ENCODE measurements around the gene EIF3M. TPM values are rescaled to one million over a fixed set of nuclear protein-coding genes. Genes with fewer than 3 reads are reported as not detected.
"Not testable (repeated sequence)": the region's sequence is repeated elsewhere in the genome, so short reads cannot be mapped to it uniquely, and the experiment has no call there.

Gene EIF3M
- total and polyA plus RNA-seq, 9 donors, result 306 to 374 (median 346) TPM

DNA sequence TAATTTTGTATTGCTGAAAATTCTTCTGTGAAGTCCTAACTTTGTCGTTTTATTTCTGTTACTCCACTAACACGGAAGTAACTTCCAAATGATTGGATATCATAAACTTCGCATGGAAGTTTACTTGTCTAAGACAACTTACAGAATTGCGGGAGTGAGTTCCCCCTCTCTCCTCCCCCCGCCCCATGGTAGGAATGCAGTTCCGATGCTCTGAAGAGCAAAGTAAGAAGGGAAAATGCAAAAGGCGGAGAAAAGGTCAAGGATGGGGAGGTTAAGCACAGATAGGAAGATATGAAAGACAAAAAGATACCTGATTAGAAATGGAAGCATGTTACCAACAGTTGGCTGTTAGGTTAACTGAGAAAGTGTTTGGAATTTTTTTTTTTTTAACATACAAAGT lies 1.3 kb downstream of the EIF3M start:
- H3K9me3 ChIP-seq (replicated peaks; ENCODE audit: control insufficient read depth, low read depth, low read length), result peaks cover 3% of the 10 kb centered on the region
- peaks cover 3% of the 10 kb centered on the region for H3K4me1 ChIP-seq (ENCODE audit: control insufficient read depth, insufficient read depth, low read length)
- peak overlapping the region; percentile 90 for H3K4me3 ChIP-seq (ENCODE audit: low read length)
- H3K27me3 ChIP-seq (ENCODE audit: control insufficient read depth, insufficient read depth, low read length), result no peaks in the 10 kb centered on the region
- peaks cover 15% of the 10 kb centered on the region for H3K36me3 ChIP-seq (ENCODE audit: control insufficient read depth, insufficient read depth, low read length)
- H3K27ac ChIP-seq (ENCODE audit: low read length), result no peak overlapping the region
- no CpG with 5 or more reads among the region's 7 CpGs for WGBS (ENCODE audit: insufficient coverage)
- DNase-seq, result no peak

- DNase-seq, result no peak
- WGBS (ENCODE audit: insufficient coverage), result 87% methylated on average over 3 of the region's 4 CpGs
- no peak overlapping the region for H3K27ac ChIP-seq (ENCODE audit: low read length)
- H3K36me3 ChIP-seq (ENCODE audit: control insufficient read depth, insufficient read depth, low read length), result peaks cover 23% of the 10 kb centered on the region
- peaks cover 3% of the 10 kb centered on the region for H3K4me1 ChIP-seq (ENCODE audit: control insufficient read depth, insufficient read depth, low read length)
- H3K27me3 ChIP-seq (ENCODE audit: control insufficient read depth, insufficient read depth, low read length), result no peaks in the 10 kb centered on the region
- no peak overlapping the region for H3K4me3 ChIP-seq (ENCODE audit: low read length)
- peaks cover 3% of the 10 kb centered on the region for H3K9me3 ChIP-seq (replicated peaks; ENCODE audit: control insufficient read depth, low read depth, low read length)
These were observed 3.1 kb downstream of the EIF3M start for GRCh38 chr11:32586576-32587190.

DNA sequence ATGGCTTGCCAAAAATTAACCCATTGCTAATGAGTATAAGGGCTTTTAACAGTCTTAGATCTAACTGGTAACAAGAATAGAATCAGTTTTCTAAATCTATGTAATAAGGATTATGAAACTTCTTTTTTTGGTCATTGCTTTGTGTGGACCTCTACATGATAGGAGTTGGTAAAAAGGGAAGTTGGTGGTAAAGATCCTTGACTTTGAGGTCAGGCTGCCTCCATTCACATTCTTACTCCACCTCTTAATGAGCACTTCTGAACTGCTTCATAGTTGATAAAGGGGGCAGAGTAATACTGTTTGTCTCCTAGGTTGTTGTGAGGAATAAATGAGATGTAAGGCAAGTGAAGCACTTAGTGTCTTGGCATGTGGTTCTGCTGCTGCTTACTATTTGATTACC lies 10.6 kb downstream of the EIF3M start:
- Histone ChIP-seq H3K4me1 (ENCODE audit: control insufficient read depth, insufficient read depth, low read length) (no peaks in the 10 kb centered on the region), H3K9me3 (replicated peaks; ENCODE audit: control insufficient read depth, low read depth, low read length) (no peaks in the 10 kb centered on the region), H3K27ac (ENCODE audit: low read length) (no peak overlapping the region), H3K36me3 (ENCODE audit: control insufficient read depth, insufficient read depth, low read length) (peaks cover 39% of the 10 kb centered on the region), H3K27me3 (ENCODE audit: control insufficient read depth, insufficient read depth, low read length) (no peaks in the 10 kb centered on the region), H3K4me3 (ENCODE audit: low read length) (no peak overlapping the region)
- no peak for DNase-seq

DNA sequence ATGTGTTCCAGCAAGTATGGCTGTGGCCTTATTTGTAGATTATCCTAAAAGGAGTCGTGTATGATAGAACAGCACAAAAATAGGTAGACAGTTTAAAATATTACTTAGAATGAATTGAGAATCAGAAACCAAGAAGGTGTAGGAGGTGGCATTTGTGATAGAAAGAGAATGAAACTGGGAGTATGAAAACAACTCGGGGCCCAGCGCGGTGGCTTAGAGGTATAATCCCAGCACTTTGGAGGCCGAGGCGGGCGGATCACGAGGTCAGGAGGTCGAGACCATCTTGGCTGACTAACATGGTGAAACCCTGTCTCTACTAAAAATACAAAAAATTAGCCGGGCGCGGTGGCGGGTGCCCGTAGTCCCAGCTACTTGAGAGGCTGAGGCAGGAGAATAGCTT lies 12.5 kb downstream of the EIF3M start:
- 97% methylated on average over 5 of the region's 14 CpGs for WGBS (ENCODE audit: insufficient coverage)
- not testable (repeated sequence) for H3K9me3 ChIP-seq (replicated peaks; ENCODE audit: control insufficient read depth, low read depth, low read length); H3K4me1 ChIP-seq (ENCODE audit: control insufficient read depth, insufficient read depth, low read length); H3K4me3 ChIP-seq (ENCODE audit: low read length); DNase-seq; H3K27ac ChIP-seq (ENCODE audit: low read length); H3K27me3 ChIP-seq (ENCODE audit: control insufficient read depth, insufficient read depth, low read length)
- peaks cover 29% of the 10 kb centered on the region for H3K36me3 ChIP-seq (ENCODE audit: control insufficient read depth, insufficient read depth, low read length)

GRCh38 chr11:32597921-32598320 lies 14.3 kb downstream of the EIF3M start:
- WGBS (ENCODE audit: insufficient coverage), result no CpG with 5 or more reads among the region's 1 CpG
- H3K27me3 ChIP-seq (ENCODE audit: control insufficient read depth, insufficient read depth, low read length), result no peaks in the 10 kb centered on the region
- H3K4me1 ChIP-seq (ENCODE audit: control insufficient read depth, insufficient read depth, low read length), result no peaks in the 10 kb centered on the region
- no peak overlapping the region for H3K27ac ChIP-seq (ENCODE audit: low read length)
- peaks cover 14% of the 10 kb centered on the region for H3K36me3 ChIP-seq (ENCODE audit: control insufficient read depth, insufficient read depth, low read length)
- no peak for DNase-seq
- no peak overlapping the region for H3K4me3 ChIP-seq (ENCODE audit: low read length)
- H3K9me3 ChIP-seq (replicated peaks; ENCODE audit: control insufficient read depth, low read depth, low read length), result no peaks in the 10 kb centered on the region

DNA sequence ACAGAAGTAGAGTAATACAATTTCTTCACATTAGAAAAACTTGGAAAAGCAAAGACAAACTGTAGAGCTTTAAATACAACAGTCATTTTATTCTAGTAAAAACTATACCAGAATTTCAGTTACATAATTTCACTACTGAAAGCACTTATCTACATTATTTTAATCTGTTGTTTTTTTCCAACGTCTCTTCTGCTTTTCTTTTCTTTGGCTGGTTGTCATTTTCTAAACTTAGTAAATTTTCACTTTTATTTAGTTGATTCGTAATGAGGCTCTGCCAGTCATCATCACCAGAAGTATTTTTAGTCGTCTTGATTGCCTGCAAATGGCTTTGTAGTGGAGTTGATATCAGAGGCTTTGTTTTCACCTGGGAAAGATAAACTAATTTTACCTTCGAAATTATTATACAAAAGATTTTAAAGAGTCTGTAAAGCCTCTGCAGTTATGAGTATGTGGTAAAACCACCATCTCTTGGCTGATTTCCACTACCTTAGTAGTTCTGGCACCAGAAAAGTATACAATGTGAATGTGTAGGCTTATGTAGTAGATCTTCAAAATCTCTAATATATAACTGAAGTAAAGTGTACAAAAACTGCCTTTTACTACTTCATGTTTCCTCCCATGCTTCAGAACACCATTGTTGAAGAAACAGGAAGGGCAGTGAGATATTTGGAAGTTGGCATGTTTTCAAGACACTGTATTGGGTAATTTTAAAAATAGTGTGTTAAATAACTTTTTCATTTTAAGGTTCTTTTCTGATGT lies 19.2 kb downstream of the EIF3M start:
- Histone ChIP-seq H3K4me3 (ENCODE audit: low read length) (no peak overlapping the region), H3K9me3 (replicated peaks; ENCODE audit: control insufficient read depth, low read depth, low read length) (no peaks in the 10 kb centered on the region), H3K4me1 (ENCODE audit: control insufficient read depth, insufficient read depth, low read length) (no peaks in the 10 kb centered on the region), H3K36me3 (ENCODE audit: control insufficient read depth, insufficient read depth, low read length) (peaks cover 9% of the 10 kb centered on the region), H3K27me3 (ENCODE audit: control insufficient read depth, insufficient read depth, low read length) (no peaks in the 10 kb centered on the region), H3K27ac (ENCODE audit: low read length) (peak overlapping the region; percentile 39)
- DNase-seq, result no peak
- WGBS (ENCODE audit: insufficient coverage), result no CpG with 5 or more reads among the region's 4 CpGs

DNA sequence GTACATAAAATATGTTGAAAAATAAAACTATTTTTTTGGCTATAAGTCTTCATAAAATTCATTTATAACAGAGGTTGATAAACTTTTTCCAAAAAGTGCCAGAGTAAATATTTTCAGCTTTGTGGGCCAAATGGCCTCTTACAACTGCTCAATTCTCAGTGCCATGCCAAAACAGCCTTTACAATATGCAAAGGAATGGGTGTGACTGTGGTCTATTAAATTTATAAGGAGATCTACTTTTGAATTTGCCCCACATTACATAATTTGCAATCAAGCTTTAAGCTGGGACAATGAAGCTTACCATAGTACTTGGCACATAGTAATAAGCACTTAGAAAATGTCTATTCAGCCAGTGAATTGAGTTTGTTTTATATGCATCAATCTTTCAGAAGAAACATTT lies 22.6 kb downstream of the EIF3M start:
- H3K4me1 ChIP-seq (ENCODE audit: control insufficient read depth, insufficient read depth, low read length), result no peaks in the 10 kb centered on the region

GRCh38 chr11:32608826-32609225 lies 25.2 kb downstream of the EIF3M start:
- H3K4me3 ChIP-seq (ENCODE audit: low read length); H3K9me3 ChIP-seq (replicated peaks; ENCODE audit: control insufficient read depth, low read depth, low read length); H3K27ac ChIP-seq (ENCODE audit: low read length); H3K36me3 ChIP-seq (ENCODE audit: control insufficient read depth, insufficient read depth, low read length); H3K27me3 ChIP-seq (ENCODE audit: control insufficient read depth, insufficient read depth, low read length); DNase-seq; H3K4me1 ChIP-seq (ENCODE audit: control insufficient read depth, insufficient read depth, low read length): not testable (repeated sequence)
- 89% methylated on average over 1 of the region's 4 CpGs for WGBS (ENCODE audit: insufficient coverage)

More for the DNA sequence above, 22.6 kb downstream of the EIF3M start:
- no peak overlapping the region for H3K4me3 ChIP-seq (ENCODE audit: low read length)
- H3K27me3 ChIP-seq (ENCODE audit: control insufficient read depth, insufficient read depth, low read length), result no peaks in the 10 kb centered on the region
- no peak overlapping the region for H3K27ac ChIP-seq (ENCODE audit: low read length)
- H3K36me3 ChIP-seq (ENCODE audit: control insufficient read depth, insufficient read depth, low read length), result peaks cover 8% of the 10 kb centered on the region
- H3K9me3 ChIP-seq (replicated peaks; ENCODE audit: control insufficient read depth, low read depth, low read length), result peaks cover 4% of the 10 kb centered on the region
- DNase-seq, result no peak

DNA sequence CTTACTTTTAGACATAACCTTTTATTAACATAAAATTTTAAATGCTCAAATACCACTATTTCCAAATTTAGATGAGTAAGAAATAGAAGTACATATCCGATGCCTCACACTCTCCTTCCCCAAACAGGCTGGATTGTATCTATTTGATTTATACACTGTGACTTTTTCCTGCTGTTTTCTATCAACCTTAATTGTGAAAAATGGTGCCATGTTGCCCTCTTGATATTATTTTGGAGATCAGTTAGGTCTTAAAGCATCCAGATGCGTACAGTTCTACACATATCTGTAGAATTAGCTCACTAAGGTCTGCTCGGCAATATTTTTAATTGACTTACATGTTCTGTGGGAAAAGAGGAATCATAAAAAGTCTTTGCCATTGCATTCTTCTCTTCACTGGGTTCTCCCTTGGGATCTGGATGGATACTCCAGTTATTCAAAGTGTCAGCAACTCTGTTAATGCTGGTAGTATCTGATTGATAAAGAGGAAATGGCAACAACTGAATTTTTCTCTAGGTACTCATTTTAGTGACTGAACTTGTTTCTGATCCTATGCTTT lies 27.2 kb downstream of the EIF3M start:
- no peak for DNase-seq
- H3K9me3 ChIP-seq (replicated peaks; ENCODE audit: control insufficient read depth, low read depth, low read length), result peaks cover 4% of the 10 kb centered on the region
- no peaks in the 10 kb centered on the region for H3K36me3 ChIP-seq (ENCODE audit: control insufficient read depth, insufficient read depth, low read length)
- no peak overlapping the region for H3K27ac ChIP-seq (ENCODE audit: low read length)
- no peaks in the 10 kb centered on the region for H3K4me1 ChIP-seq (ENCODE audit: control insufficient read depth, insufficient read depth, low read length)
- WGBS (ENCODE audit: insufficient coverage), result no CpG with 5 or more reads among the region's 3 CpGs
- no peaks in the 10 kb centered on the region for H3K27me3 ChIP-seq (ENCODE audit: control insufficient read depth, insufficient read depth, low read length)
- H3K4me3 ChIP-seq (ENCODE audit: low read length), result no peak overlapping the region

DNA sequence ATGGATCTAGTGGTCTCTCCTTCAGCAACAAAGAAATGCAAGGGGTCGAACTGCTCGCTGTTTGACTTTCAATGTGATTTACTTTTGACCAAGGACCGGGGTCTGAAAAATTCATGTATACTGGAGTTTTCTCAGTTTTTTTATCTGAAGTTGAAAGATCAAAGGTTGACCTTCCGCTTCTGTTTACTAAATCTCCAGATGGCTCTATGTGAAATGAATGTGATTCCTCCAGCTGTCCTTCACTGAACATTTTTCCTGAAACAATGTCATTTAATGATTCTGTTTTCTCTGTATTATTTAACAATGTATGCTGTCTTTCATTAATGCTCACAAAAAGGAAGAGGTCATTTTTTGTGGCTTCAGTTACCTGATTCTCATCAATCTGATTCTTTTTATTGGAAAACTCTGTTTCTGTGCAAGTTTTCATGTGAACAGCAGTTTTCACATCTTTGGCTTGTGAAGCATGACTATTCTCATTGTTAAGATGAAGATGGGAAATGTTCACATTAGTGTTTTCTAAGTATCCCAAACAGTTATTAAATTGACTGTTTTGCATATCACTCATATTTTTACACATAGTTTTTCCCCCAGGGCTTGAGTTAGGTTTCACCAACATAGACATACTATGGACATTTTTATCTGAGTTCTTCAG lies 30.0 kb downstream of the EIF3M start:
- Histone ChIP-seq H3K4me3 (ENCODE audit: low read length) (no peak overlapping the region), H3K36me3 (ENCODE audit: control insufficient read depth, insufficient read depth, low read length) (no peaks in the 10 kb centered on the region), H3K27ac (ENCODE audit: low read length) (no peak overlapping the region), H3K9me3 (replicated peaks; ENCODE audit: control insufficient read depth, low read depth, low read length) (no peaks in the 10 kb centered on the region), H3K4me1 (ENCODE audit: control insufficient read depth, insufficient read depth, low read length) (no peaks in the 10 kb centered on the region), H3K27me3 (ENCODE audit: control insufficient read depth, insufficient read depth, low read length) (no peaks in the 10 kb centered on the region)
- no peak for DNase-seq
- WGBS (ENCODE audit: insufficient coverage), result no CpG with 5 or more reads among the region's 4 CpGs

Measured in muscle of leg (tissue), 11 donors.